T-helper 2 cell (primary cell): ENCODE results near the gene ASZ1.

Source experiments
- DNase-seq, 5 experiments: peaks; one replicate each; pipeline versions ENCODE4 v3.0.0 to v3.0.0-alpha.2; 2012 to 2022

ASZ1 gene

GRCh38 chr7:117338020-117338419 is 89.3 kb downstream of the ASZ1 start:
- DNase-seq: no peak

- DNase-seq: no peak
These were observed 94.1 kb downstream of the ASZ1 start for GRCh38 chr7:117333168-117333567.

- no peak for DNase-seq
These were observed 95.3 kb downstream of the ASZ1 start for GRCh38 chr7:117332031-117332430.

GRCh38 chr7:117325836-117326235 is 101.5 kb downstream of the ASZ1 start:
- no peak for DNase-seq

- no peak for DNase-seq
These were observed 102.3 kb downstream of the ASZ1 start for GRCh38 chr7:117324960-117325359.

- DNase-seq: peak in 1 of 5 experiments; percentile 22
These were observed 103.2 kb downstream of the ASZ1 start for GRCh38 chr7:117323851-117324711.

GRCh38 chr7:117323305-117323850 is 103.9 kb downstream of the ASZ1 start:
- peak in 1 of 5 experiments; percentile 11 for DNase-seq

GRCh38 chr7:117322741-117323304 is 104.5 kb downstream of the ASZ1 start, which contains the start of gene WNT2:
Gene WNT2 (minus strand): TSS chr7:117323058. CDS start chr7:117322989, 69 bp downstream.
- DNase-seq: peak in 1 of 5 experiments; percentile 8

GRCh38 chr7:117320523-117320922 is 106.8 kb downstream of the ASZ1 start:
- DNase-seq: no peak

GRCh38 chr7:117319181-117319580 is 108.1 kb downstream of the ASZ1 start:
- DNase-seq: no peak

GRCh38 chr7:117313582-117313981 is 113.7 kb downstream of the ASZ1 start:
- DNase-seq: no peak
